Suppressor macrophage (primary cell): ENCODE data around the gene CLCF1.
A peak's percentile ranks its signal among the peaks of the same experiment; 100 is the strongest.

Source experiments
- DNase-seq, 4 experiments: peaks; one replicate each; pipeline ENCODE4 v3.0.0-alpha.2; 2020 to 2022
- total RNA-seq, 17 experiments: gene quantifications; one replicate each; lab custom pipeline; 2026; ENCODE audit warnings: mixed read lengths in 6 of 17, inconsistent platforms in 3 of 17; lab: John Stamatoyannopoulos, UW

CLCF1 gene
- 1.6 to 243 (median 5.0) reads per million in 17 experiments for total RNA-seq

DNA sequence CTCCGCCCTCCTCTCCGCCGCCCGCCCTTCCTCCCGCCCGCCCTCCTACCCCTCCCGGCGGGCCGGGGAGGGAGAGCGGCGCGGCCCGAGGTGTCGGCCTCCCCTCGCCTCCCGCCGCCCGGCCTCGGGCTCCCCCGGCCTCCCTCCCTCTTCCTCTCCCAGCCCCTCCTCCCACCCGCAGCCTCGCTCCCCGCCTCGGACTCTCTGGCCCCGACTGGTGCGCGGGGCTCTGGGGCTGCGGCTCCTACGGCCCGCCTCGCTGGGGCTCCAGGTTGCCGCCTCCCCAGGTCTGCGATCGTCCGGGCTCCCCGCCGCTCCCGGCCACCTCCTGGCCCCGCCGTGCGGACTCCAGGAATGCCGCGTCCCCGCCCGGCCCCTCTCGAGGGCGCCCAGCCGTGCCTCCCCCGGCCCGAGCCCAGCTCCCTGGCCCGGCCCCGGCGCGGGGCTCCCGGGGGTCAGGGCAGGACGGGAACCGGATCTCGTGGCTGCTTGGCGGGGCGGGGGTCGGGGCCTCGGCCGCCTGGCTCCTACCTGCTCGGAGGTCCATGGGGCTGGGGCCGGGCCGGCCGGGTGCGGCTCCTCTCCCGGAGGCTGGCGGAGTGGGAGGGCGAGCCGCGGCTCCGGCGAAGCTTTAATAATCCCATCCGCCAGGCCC, at the start of gene CLCF1:
Gene CLCF1 (minus strand): TSS at position 606 of the 655 bp plus-strand sequence. CDS start 59 bp downstream, at position 547.
- peak; percentile 47 to 80 (median 64) for DNase-seq

GRCh38 chr11:67422891-67423290, 49.5 kb upstream of the CLCF1 start:
- no peak for DNase-seq

GRCh38 chr11:67421430-67422031, 48.1 kb upstream of the CLCF1 start:
- DNase-seq: no peak

DNA sequence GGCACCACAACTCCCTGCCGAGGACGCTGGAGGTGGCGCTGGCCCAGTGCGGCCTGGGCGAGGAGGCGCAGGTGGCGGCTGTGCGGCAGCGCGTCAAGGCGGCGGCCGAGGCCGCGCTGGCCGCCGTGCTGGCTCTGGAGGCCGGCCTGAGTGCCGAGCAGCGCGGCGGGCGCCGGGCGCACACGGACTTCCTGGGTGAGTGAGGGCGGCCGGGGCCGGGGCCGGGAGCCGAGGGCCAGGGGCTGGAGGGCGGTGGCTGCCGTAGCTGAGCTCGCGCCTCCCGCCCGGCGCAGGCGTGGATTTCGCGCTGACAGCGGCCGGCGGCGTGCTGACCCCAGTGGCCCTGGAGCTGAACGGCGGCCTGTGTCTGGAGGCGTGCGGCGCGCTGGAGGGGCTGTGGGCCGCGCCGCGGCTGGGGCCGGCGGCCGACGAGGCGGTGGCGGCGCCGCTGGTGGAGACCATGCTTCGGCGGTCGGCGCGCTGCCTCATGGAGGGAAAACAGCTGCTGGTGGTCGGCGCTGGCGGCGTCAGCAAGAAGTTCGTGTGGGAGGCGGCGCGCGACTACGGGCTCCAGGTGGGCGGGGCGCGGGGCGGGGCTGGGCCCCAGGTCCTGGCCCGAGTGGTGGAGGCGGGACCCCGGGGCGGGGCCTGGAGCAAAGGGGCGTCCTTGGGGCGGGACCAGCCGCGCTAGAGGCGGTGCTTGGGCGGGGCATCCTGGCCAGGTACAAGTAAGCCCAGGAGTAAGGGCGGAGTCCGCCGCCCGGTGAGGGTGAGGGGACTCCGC, 47.4 kb upstream of the CLCF1 start:
- DNase-seq: peak; percentile 92 to 98 (median 96)

DNA sequence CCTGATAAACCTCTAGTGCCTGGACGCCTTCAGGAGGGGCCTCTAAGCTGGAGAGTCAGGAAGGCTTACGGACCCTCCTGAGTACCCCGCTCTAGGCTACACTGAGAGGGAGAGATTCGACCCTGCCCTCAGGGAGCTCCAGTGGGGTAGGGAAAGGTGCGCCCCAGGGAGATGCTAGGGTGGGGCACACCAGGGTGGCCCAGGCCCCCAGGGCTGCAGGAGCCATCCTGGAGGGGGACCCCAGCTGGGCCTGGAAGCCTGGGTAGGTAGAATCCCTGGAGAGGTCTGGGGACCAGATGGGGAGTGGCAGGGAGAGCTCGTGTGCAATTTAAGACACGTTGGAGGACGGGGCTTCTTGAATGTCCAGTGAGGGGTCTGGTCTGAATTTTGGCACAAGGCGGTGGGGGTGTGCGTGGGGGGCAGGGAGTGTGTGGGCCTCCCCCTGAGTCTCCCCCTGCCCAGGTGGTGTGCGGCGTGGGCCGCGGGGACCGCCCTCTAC, 46.8 kb upstream of the CLCF1 start:
- no peak for DNase-seq

DNA sequence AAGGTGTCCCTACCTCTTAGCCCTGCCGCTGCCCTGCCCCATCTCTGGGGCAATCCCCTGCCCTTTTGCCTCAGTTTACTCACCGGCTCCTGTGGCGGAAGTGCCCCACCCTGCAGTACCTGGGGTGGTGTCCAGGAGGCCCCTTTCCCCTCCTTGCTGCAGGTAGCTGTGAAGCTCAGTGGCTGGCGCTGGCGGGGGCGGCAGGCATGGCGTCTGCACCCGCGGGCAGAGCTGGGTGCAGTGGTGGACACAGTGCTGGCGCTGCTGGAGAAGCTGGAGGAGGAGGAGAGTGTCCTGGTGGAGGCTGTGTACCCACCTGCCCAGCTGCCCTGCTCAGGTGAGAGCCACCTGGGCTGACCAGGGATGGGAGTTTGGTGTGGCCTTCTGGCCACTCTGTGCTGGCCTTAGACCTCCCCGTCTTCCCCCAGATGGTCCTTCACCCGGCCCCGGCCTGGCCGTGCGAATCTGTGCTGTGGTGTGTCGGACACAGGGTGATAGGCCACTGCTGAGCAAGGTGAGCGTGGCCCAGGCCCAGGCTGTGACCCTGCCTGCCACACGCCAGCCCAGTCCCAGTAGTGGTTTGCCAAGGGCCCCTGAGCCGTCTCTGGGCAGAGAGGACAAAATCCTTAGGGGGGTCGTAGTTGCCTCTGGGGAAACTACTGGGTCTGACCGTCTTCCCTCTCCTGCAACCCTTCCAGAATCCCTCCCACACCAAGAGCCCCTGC, 46.1 kb upstream of the CLCF1 start:
- DNase-seq: no peak

DNA sequence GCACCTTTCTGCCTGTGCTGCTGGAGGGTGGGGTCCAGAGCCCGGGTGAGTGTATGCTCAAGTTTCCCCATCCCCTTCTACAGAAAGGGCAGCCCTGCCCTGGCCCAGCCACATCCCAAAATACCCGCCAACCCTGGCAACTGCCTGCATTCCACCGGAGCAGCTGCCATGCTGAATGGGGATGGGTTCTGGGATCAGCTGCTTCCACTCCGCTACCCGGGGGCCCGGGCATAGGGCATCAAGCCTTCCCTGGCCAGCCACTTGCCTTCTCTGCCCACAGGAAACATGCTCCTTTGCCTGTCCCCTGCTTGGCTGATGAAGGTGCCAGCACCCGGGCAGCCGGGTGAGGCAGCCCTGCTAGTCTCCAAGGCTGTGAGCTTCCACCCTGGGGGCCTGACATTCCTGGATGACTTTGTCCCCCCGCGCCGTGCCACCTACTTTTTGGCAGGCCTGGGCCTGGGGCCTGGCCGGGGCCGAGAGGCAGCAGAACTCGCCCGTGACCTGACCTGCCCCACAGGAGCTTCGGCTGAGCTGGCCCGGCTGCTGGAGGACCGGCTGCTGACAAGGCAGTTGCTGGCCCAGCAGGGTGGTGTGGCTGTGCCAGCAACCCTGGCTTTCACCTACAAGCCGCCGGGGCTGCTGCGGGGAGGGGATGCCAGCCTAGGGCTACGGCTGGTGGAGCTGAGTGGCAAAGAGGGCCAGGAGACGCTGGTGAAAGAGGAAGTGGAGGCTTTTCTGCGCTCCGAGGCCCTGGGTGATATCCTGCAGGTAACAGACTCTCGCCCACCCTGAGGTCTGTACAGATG, 45.3 kb upstream of the CLCF1 start:
- DNase-seq: peak in 3 of 4 experiments; percentile 27 to 43 (median 38)

GRCh38 chr11:67417425-67417824, 44.0 kb upstream of the CLCF1 start:
- no peak for DNase-seq

DNA sequence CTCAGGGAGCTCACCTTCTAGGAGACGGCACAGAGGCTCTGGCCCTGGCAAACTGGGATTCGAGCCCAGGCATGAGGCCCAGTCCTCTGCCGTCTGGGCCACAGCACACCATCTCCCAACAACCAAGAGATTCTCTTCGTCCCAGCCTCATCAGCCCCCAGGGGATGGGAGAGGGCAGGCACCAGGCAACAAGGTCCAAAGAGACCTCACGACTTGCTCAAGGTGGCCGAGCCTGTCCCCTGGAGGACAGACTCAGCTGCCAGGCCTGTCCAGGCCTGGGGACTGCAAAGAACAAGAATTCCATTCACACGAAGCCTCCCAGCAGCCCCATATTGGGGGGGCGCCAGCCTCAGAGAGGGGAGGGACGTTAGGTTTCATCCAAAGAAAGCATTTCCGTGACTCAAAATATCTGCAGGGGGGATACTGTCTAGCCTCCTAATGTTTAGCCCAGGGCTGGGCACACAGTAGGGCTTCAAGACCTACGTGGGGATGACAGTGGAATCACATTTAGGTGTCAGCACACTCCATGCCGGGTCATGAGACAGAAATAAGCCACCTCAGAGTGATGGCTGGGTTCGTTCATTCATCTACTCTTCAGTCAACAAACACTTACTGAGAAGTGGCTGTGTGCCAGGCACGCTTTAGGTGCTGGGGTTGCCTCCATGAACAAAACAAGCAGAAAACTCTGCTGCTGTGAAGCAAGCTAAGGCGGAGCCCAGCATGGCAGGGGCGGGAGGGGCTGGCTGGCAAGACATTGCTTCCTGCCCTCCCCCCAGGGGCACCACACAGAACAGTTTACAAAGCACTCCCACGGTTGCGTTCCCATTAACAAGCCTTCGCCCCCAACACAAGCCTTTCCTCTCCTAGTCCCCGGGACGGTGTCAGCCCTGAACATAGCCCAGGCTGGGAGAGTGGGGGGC, 43.3 kb upstream of the CLCF1 start:
- DNase-seq: peak in 2 of 4 experiments; percentile 27 to 40

GRCh38 chr11:67415501-67416304, 42.3 kb upstream of the CLCF1 start, which contains the start of gene CARNS1:
TSS of gene CARNS1 (plus strand) at chr11:67415678. CDS start at chr11:67416200, 522 bp downstream.
- DNase-seq: peak in 1 of 4 experiments; percentile 51

- DNase-seq: no peak
These were observed 40.0 kb upstream of the CLCF1 start for GRCh38 chr11:67413266-67413849.

DNA sequence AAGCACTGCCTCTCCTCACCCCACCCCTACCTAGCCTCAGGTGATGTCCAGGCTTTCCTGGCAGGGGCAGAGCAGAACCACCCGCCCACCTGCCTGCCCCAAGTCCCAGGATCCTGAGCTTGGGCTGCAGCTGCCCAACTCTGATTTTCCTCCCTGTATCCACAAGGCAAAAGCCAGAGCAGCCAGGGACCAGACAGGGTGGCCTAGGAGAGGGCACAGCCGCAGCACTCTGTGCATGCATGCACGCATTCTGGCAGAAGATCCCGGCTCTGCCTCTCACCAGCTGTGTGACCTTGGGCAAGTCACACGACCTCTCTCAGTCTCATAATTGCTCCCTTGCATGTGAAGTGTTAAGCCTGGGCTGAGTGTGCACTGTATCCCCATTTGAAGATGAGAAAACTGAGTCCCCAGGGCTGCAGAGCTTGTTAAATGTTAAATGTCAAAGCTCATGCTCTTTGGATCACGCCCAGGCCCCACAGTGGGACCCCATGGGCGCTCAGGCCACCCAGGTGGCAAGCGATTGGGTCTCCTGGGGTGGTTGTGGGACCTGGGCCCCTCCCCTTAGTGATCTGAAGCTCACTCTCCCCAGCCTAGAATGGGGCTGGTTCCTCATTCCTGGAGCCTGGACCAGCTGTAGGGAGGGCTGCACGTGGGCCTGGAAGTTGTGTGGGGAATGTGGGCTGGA, 39.2 kb upstream of the CLCF1 start:
- DNase-seq: peak in 1 of 4 experiments; percentile 31

GRCh38 chr11:67411785-67412152, 38.4 kb upstream of the CLCF1 start:
- DNase-seq: no peak

DNA sequence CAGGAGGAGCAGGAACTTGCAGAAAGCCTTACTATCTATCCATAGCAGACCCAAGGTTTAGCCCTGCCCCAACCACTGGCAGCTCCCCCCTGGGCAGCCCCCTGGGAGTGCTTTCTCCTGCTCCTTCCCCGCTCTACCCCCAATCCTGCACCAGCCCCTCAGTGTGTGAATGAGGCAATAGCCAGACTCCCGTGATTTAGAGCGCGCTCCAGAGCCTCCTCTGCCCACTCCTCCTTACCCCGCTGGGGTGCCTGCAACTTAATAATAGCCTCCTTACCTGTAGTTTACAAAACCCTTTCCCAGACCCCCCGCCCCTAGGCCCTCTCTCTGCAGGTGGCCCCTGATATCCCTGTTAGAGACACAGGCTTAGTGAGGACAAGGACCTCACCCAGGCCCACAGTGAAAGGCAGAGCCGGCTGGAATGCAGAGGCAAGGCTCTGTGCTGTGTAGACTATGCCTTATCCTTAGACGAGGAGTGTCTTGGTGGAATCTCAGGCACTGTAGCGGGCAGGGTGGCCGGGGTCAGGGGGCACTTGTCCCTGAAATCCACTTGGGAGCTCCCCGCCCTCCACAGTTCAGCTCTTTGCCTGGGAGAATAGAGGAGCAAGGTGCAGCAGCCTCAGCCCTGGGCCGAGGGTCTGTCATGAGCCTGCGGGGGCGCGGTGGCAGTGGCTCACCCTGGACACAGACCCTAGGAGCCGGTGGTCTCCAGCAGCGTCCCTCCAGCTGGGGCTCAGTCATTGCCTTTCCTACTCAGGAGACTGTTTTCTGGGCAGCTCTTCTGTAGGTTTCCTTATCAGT, 37.8 kb upstream of the CLCF1 start:
- no peak for DNase-seq

DNA sequence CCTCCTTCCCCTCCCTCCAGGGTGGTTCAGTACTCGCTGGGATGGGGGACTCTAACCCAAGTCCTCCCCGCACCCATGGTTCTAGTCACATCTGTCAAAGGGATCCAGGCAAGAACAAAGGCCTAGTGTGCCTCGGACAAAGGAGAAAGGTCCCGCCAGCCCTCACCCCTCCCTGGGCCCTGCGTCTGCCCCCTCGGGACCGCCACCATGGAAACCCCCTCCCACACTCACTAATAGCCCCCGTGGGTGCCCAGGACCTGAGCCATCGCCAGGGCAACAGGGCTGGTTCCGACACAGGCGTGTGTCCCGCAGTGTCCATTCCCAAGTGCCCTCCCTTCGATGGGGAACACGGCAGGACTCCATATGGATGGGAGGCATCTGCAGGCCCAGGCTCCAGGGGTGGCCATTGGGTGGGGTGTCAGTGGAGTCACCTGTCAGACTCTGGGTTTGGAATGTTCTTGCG, 37.0 kb upstream of the CLCF1 start:
- no peak for DNase-seq

- no peak for DNase-seq
These were observed 36.5 kb upstream of the CLCF1 start for GRCh38 chr11:67409781-67410368.

GRCh38 chr11:67409261-67409666, 35.9 kb upstream of the CLCF1 start:
- DNase-seq: no peak
